GM12875 (cell line): ENCODE data around the gene SPSB2.
"Not testable (repeated sequence)": the region's sequence is repeated elsewhere in the genome, so short reads cannot be mapped to it uniquely, and the experiment has no call there.

ENCODE experiments used
- H3K4me3 ChIP-seq: one replicate; pipeline ENCODE4 v1.5.1; 2011; ENCODE audit warnings: low read depth, low read length, control low read depth
- CTCF ChIP-seq: IDR thresholded peaks from 2 replicates; pipeline ENCODE4 v1.5.1; 2011; ENCODE audit warnings: low read depth, mild to moderate bottlenecking, control low read depth, inconsistent platforms, low read length, moderate library complexity, borderline replicate concordance; ENCODE audit not compliant: insufficient read depth

Gene SPSB2

GRCh38 chr12:6887460-6887859 is 14.4 kb upstream of the SPSB2 start:
- H3K4me3 ChIP-seq, result no peak overlapping the region
- no peak for TF ChIP-seq CTCF

DNA sequence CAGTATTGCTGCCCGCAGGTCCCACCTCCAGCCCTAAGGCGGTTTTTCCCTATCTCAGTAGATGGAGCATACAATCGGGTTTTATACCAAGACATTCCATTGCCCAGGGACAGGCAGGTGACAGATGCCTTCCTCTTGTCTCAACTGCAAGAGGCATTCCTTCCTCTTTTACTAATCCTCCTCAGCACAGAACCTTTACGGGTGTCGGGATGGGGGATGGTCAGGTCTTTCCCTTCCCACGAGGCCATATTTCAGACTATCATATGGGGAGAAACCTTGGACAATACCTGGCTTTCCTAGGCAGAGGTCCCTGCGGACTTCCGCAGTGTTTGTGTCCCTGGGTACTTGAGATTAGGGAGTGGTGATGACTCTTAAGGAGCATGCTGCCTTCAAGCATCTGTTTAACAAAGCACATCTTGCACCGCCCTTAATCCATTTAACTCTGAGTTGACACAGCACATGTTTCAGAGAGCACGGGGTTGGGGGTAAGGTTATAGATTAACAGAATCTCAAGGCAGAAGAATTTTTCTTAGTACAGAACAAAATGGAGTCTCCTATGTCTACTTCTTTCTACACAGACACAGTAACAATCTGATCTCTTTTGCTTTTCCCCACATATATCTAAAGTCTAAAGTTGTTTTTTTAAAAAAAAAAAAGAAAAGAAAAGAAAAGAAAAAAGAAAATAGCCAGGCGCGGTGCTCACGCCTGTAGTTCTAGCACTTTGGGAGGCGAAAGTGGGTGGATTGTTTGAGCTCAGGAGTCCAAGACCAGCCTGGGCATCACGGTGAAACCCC is 13.3 kb upstream of the SPSB2 start:
- H3K4me3 ChIP-seq, result not testable (repeated sequence)

- no peak for TF ChIP-seq CTCF
- no peak overlapping the region for H3K4me3 ChIP-seq
Observed at GRCh38 chr12:6884539-6884938, 11.4 kb upstream of the SPSB2 start.

GRCh38 chr12:6883683-6884082 is 10.6 kb upstream of the SPSB2 start:
- TF ChIP-seq CTCF, result no peak
- H3K4me3 ChIP-seq, result no peak overlapping the region

DNA sequence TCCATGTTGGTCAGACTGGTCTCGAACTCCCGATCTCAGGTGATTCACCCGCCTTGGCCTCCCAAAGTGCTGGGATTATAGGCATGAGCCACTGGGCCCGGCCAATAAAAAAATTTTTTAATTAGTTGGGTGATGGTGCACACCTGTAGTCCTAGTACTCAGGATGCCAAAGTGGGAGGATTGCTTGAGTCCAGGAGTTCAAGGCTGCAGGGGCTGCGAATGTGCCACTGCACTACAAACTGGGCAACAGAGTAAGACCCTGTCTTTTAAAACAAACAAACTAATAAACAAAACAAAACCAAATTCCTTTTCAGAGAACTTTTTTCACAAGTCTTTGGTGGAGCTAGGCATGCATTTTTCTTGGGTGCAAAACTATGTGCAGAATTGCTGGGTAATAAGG is 10.1 kb upstream of the SPSB2 start:
- no peak overlapping the region for H3K4me3 ChIP-seq
- TF ChIP-seq CTCF, result no peak

- not testable (repeated sequence) for H3K4me3 ChIP-seq
Observed at GRCh38 chr12:6879824-6880223, 6.7 kb upstream of the SPSB2 start.

DNA sequence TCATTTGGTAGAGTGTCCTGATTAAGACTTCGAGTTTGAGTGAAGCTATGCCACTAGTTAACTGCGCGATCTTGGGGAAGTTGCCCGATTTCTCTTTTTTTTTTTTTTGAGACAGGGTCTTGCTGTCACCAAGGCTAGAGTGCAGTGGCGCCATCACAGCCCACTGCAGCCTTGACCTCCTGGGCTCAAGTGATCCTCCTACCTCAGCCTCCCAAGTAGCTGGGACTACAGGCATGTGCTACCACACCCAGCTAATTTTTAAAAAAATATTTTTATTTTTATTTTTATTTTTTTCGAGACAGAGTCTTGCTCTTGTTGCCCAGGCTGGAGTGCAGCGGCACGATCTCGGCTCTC is 889 bp upstream of the SPSB2 start:
- H3K4me3 ChIP-seq, result not testable (repeated sequence)

DNA sequence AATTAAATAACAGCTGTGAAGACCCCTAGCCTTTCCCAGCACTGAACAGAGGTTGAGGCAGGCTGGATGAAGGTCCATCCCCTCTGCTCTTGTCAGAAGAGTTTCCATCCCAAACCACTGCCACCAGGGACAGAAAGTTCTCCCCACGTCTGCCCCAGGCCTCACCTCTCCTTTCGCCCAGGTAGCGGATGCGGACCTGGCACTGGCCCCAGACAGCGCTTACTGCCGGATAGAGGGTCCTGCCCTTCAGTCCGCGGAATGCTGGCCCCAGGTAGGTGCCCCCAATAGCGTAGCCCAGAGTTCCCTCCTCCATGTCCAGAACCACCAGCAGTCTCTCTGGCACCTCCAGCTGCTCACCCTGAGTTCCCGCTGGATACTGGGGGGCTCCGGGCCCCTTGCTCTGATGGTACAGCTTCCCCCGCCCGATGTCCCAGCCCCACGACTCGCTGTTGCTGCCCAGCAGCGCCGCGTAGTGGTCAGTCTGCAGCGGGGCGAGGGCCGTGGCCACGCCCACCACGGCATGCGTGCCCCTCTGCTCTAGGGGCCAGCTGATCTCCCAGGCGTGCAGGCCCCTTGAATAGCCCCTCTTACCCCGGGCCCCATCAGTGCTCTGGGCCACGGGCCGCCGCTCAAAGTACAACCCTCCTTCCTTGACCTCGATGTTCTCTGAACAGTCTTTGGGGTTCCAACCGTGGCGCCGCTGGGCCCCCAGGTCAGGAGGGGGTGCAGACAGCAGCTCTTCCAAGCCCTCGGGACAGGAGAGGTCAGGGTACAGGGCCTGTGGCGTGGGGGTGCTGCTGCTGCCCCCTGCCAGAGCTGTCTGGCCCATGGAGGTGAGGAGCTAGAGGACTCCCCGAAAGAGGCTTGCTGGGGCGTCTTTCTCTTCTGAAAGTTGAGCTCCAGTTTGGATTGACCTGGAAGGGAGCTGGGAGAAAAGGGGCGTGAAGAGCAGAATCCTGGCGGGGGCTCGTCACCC is 742 bp downstream of the SPSB2 start:
- TF ChIP-seq CTCF, result peak; percentile 99
- H3K4me3 ChIP-seq, result peak overlapping the region; percentile 52
